Thyroid gland (tissue), 4 donors: ENCODE measurements around the gene NCKAP1.

Source experiments
- CTCF ChIP-seq, 6 experiments: fragments of 200-600 bp in 3 of 6; fragments of 450-650 bp in 3 of 6; sonication (generic) in 3 of 6; IDR thresholded peaks; one replicate each; pipeline ENCODE4 v1.5.1; 2016 to 2019; ENCODE audit warnings: antibody characterized with exemption in 6 of 6, mild to moderate bottlenecking in 2 of 6, inconsistent platforms in 1 of 6, moderate library complexity in 1 of 6
- POLR2A ChIP-seq, 2 donors: fragments of 450-650 bp; IDR thresholded peaks; one replicate each; pipeline ENCODE4 v1.6.1; 2017; ENCODE audit warnings: antibody characterized with exemption in 2 of 2, mild to moderate bottlenecking in 2 of 2, moderate library complexity in 1 of 2

- TF ChIP-seq CTCF (IDR thresholded peaks at IDR 0.05): no peak
- TF ChIP-seq POLR2A (IDR thresholded peaks at IDR 0.05): no peak
These were observed 28.9 kb downstream of the NCKAP1 start for GRCh38 chr2:183009249-183009899.
